Upper lobe of left lung (tissue), 4 donors: ENCODE measurements around the gene TBC1D9.

Source experiments
- CTCF ChIP-seq, 6 experiments: fragments of 450-650 bp in 4 of 6; fragments of 200-600 bp in 2 of 6; sonication (generic) in 2 of 6; IDR thresholded peaks; one replicate each; pipeline ENCODE4 v1.5.1; 2016 to 2019; ENCODE audit warnings: antibody characterized with exemption in 6 of 6
- EP300 ChIP-seq, 4 donors: sonication (generic); formaldehyde crosslinking; IDR thresholded peaks; one replicate each; pipeline ENCODE4 v1.5.1; 2017; ENCODE audit warnings: antibody characterized with exemption in 4 of 4, control low read depth in 2 of 4
- POLR2A ChIP-seq, 4 donors: fragments of 450-650 bp; IDR thresholded peaks; one replicate each; pipeline ENCODE4 v1.5.1; 2016 to 2017; ENCODE audit warnings: antibody characterized with exemption in 4 of 4, mild to moderate bottlenecking in 2 of 4
- POLR2AphosphoS5 ChIP-seq, 2 donors: sonication (generic); formaldehyde crosslinking; IDR thresholded peaks; one replicate each; pipeline ENCODE4 v1.5.1; 2017; ENCODE audit warnings: antibody characterized with exemption in 2 of 2

GRCh38 chr4:140725556-140725955 lies 30.6 kb downstream of the TBC1D9 start:
- TF ChIP-seq CTCF (IDR thresholded peaks at IDR 0.05) = no peak
- TF ChIP-seq EP300 (IDR thresholded peaks at IDR 0.05) = no peak
- no peak for TF ChIP-seq POLR2A (IDR thresholded peaks at IDR 0.05)
- no peak for TF ChIP-seq POLR2AphosphoS5 (IDR thresholded peaks at IDR 0.05)
